Ovary (tissue), 9 donors: Measurements from ENCODE around the gene GRIA2. TPM values are rescaled to one million over a fixed set of nuclear protein-coding genes. Genes with fewer than 3 reads are reported as not detected.

Experiments
- DNase-seq, 5 donors: peaks; one replicate each; pipeline ENCODE4 v3.0.0-alpha.2; 2019 to 2020
- H3K27ac ChIP-seq, 2 donors: fragments of 200-600 bp; one replicate each; pipeline versions ENCODE4 v1.5.1 to v1.8.0; 2019 to 2022
- H3K27me3 ChIP-seq: fragments of 200-600 bp; one replicate; pipeline ENCODE4 v1.8.0; 2022
- H3K36me3 ChIP-seq: fragments of 200-600 bp; sonication (generic); one replicate; pipeline ENCODE4 v1.5.1; 2019
- H3K4me1 ChIP-seq: one replicate; pipeline ENCODE4 v1.8.1; 2013; ENCODE audit warnings: mild to moderate bottlenecking, moderate library complexity; ENCODE audit not compliant: insufficient read depth
- H3K4me3 ChIP-seq: fragments of 200-600 bp; sonication (generic); one replicate; pipeline ENCODE4 v1.5.1; 2017
- H3K9me3 ChIP-seq, 2 donors: fragments of 200-600 bp in 1 of 2; sonication (generic) in 1 of 2; one replicate each; pipeline versions ENCODE4 v1.5.1 to v1.8.1; 2013 to 2019; ENCODE audit warnings: mild to moderate bottlenecking in 1 of 2, moderate library complexity in 1 of 2
- CTCF ChIP-seq, 3 donors: fragments of 450-650 bp in 2 of 3; fragments of 200-600 bp in 1 of 3; IDR thresholded peaks; one replicate each; pipeline versions ENCODE4 v1.5.1 to v1.8.0; 2016 to 2022; ENCODE audit warnings: antibody characterized with exemption in 3 of 3, mild to moderate bottlenecking in 1 of 3
- EP300 ChIP-seq: sonication (generic); formaldehyde crosslinking; IDR thresholded peaks from one replicate; pipeline ENCODE4 v1.6.1; 2017; ENCODE audit warnings: antibody characterized with exemption
- POLR2A ChIP-seq: fragments of 450-650 bp; IDR thresholded peaks from one replicate; pipeline ENCODE4 v1.6.1; 2017; ENCODE audit warnings: antibody characterized with exemption, mild to moderate bottlenecking, moderate library complexity
- WGBS, 3 donors: extraction: QIAGEN DNeasy Blood & Tissue Kit in 1 of 3; methylation state at CpG; one replicate each; pipeline versions ENCODE4 v1.1.5 to v1.1.7; 2013 to 2017; 5-methylcytosine and 5-hydroxymethylcytosine counted together
- intact Hi-C, 4 donors: fragments of 100-400 bp; cut with DNase I; formaldehyde crosslinking; loops; one replicate each; pipeline versions ENCODE4 v1.11.0 to v1.15.1; 2022 to 2023
- polyA plus RNA-seq, 2 donors: library from polyadenylated mRNA; stranded (reverse); fragments of 200-250 nt in 1 of 2; fragments of 350-450 nt in 1 of 2; fragmentation: Illumina TruSeq in 1 of 2; extraction: RNeasy Lipid Tissue Mini Kit (QIAGEN cat#74804) in 1 of 2; gene quantifications; one replicate each; pipeline ENCODE4 v1.2.3, GENCODE V29; 2013 to 2014
- small RNA-seq: library from RNA; depleted of rRNA; stranded (forward); fragments of <200 nt; gene quantifications from one replicate; pipeline ENCODE3, GENCODE V24; 2016
- total RNA-seq, 7 donors: library from RNA; depleted of rRNA in 2 of 7; stranded (reverse); fragments of >200 nt in 2 of 7; fragmentation: NEBNext Ultra II Directional in 3 of 7; extraction: Animal tissue kit (Norgen Biotek cat#: 25700) in 3 of 7; gene quantifications; one replicate each; pipeline versions ENCODE4 v1.1.0 to v1.2.4, GENCODE V29; 2016 to 2023
- donor health status: DM: no; HTN: no; CAD: no; lungs with moderate emphysema.
- donor health status: DM: no; HTN: no; CAD: no.
- donor health status: Bipolar disorder and iron deficiency.
- donor health status: DM: yes; HTN: yes; CAD: no.
- donor health status: DM: no; HTN: no; CAD: no.
- donor health status: DM: yes; HTN: yes; CAD: no.

The GRIA2 gene
- total and polyA plus RNA-seq, 9 donors = 0.04 to 4.8 (median 1.00) TPM; not detected in 2

- no peak overlapping the region for H3K4me3 ChIP-seq
- no peaks in the 10 kb centered on the region for H3K4me1 ChIP-seq
- 90 to 92% (median 90%) methylated on average over 3 of the region's 3 CpGs for WGBS, 3 donors
- H3K36me3 ChIP-seq = no peaks in the 10 kb centered on the region
- TF ChIP-seq POLR2A (no peak), CTCF (IDR thresholded peaks at IDR 0.05) (no peak), EP300 (no peak)
- H3K9me3 ChIP-seq = no peaks in the 10 kb centered on the region
- H3K27me3 ChIP-seq = no peaks in the 10 kb centered on the region
- intact Hi-C loops = no loop called here
- no peak for DNase-seq
- H3K27ac ChIP-seq = no peak overlapping the region
Observed at GRCh38 chr4:157372567-157372966, 152.0 kb downstream of the GRIA2 start.

- no peak for DNase-seq
- H3K4me1 ChIP-seq = no peaks in the 10 kb centered on the region
- H3K27ac ChIP-seq = no peak overlapping the region
- H3K27me3 ChIP-seq = no peaks in the 10 kb centered on the region
- intact Hi-C loops = no loop called here
- H3K9me3 ChIP-seq = no peaks in the 10 kb centered on the region
- H3K36me3 ChIP-seq = no peaks in the 10 kb centered on the region
- WGBS, 3 donors = 12 to 38% (median 18%) methylated on average over 3 of the region's 3 CpGs
- no peak overlapping the region for H3K4me3 ChIP-seq
- TF ChIP-seq POLR2A = no peak
- TF ChIP-seq EP300 = no peak
- TF ChIP-seq CTCF (IDR thresholded peaks at IDR 0.05) = no peak
Observed at GRCh38 chr4:157389741-157390140, 169.2 kb downstream of the GRIA2 start.

GRCh38 chr4:157405070-157405469 lies 184.5 kb downstream of the GRIA2 start:
- intact Hi-C loops = no loop called here
- H3K27ac ChIP-seq = no peak overlapping the region
- H3K4me3 ChIP-seq = no peak overlapping the region
- no peaks in the 10 kb centered on the region for H3K9me3 ChIP-seq
- DNase-seq = no peak
- no peaks in the 10 kb centered on the region for H3K36me3 ChIP-seq
- no peak for TF ChIP-seq EP300
- no peak for TF ChIP-seq POLR2A
- no peak for TF ChIP-seq CTCF (IDR thresholded peaks at IDR 0.05)
- H3K27me3 ChIP-seq = no peaks in the 10 kb centered on the region
- H3K4me1 ChIP-seq = no peaks in the 10 kb centered on the region

Small RNA genes lying within 50 kb of the gene (small RNA-seq; reads per million reads assigned to genes)
- not detected for gene RNU6-582P

Other genes starting within 250 kb of the GRIA2 start
- gene PDGFC, start 248.9 kb upstream of the GRIA2 start, total RNA-seq = 10 to 100 TPM; 18.6 to 58.0 (median 36.2) TPM
- 10 to 100 TPM; 27.4 to 48.8 TPM for gene PDGFC, start 248.9 kb upstream of the GRIA2 start, polyA plus RNA-seq
- gene GLRB, start 144.6 kb upstream of the GRIA2 start, total RNA-seq = 1 to 10 TPM in 6 of 7 donors, under 1 TPM in 1; 0.33 to 8.3 (median 1.8) TPM
- gene GLRB, start 144.6 kb upstream of the GRIA2 start, polyA plus RNA-seq = 1 to 10 TPM in 1 of 2 donors, under 1 TPM in 1; 0.71 to 7.7 TPM